ENCODE data around the gene KCNK10. TPM values are rescaled to one million over a fixed set of nuclear protein-coding genes. Genes with fewer than 3 reads are reported as not detected.

Gene KCNK10
- total and polyA plus RNA-seq, 4 experiments from 2014 or later: not detected

DNA sequence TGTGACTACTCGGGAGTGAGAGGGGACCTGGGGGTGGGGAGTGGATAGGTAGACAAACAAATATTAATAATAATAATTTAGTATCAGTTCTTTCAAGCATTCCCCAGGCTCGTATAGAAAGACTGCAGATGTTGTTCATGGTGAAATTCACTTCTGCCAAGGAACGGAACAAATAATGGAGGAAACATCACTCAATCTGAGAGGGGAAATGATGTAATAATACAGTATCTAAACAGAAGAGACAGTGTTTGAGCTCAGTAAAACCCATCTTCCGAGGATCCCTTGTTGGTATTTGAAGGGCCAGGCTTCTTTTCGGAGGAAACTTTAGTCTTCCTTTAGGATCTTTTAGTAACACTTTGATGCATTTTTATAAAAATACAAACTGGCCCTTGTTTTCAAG is 114.2 kb downstream of the KCNK10 start:
- peaks cover 9 to 16% of the 10 kb centered on the region in 2 donors for H3K27me3 Mint-ChIP-seq

DNA sequence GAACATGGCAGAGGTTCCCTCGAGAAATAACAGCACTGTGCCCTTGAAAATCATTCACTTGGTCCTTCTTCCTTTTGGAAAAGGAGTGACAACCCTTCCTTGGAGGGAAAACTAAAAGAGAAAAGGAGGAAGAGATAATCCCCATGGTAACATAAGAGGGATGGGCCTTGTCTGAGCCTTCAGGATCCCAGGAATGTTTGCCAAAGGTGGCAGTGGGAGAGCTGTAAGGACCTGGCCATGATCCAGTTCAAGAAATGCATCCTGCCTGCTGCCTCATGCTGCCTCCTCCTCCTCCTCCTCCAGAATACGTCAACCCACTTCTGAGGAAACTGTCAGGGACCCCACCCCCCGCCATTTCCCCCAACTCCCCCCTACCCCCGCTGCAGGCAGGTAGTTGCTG is 118.8 kb downstream of the KCNK10 start:
- Histone ChIP-seq H3K4me1 (ENCODE audit: insufficient read depth, low read length) (no peaks in the 10 kb centered on the region), H3K4me3 (ENCODE audit: low read length in 2 of 2) (no peak overlapping the region), H3K27me3 (ENCODE audit: insufficient read depth, low read length) (no peaks in the 10 kb centered on the region), H3K9me3 (ENCODE audit: control insufficient read depth in 1 of 2, low read length in 2 of 2) (no peaks in the 10 kb centered on the region), H3K36me3 (ENCODE audit: insufficient read depth, low read length) (no peaks in the 10 kb centered on the region), H3K27ac (ENCODE audit: low read depth, low read length) (no peak overlapping the region)
- intact Hi-C loops (cut with micrococcal nuclease): no loop called here
- Mint-ChIP-seq H3K4me3 (no peak overlapping the region), H3K9me3 (peaks cover 0 to 4% (median 0%) of the 10 kb centered on the region in 8 donors), H3K27me3 (peaks cover 18 to 20% of the 10 kb centered on the region in 2 donors), H3K4me1 (peaks cover 0 to 3% (median 0%) of the 10 kb centered on the region in 4 donors), H3K36me3 (no peaks in the 10 kb centered on the region), H3K27ac (no peak overlapping the region)
- no peak for DNase-seq
- CTCF ChIA-PET (ENCODE audit: partially characterized antibody): interaction anchor here (1.4 kb wide), 1 partner anchor 15 kb away, joined by 10 read pairs; no protein-coding TSS in a partner anchor
- POLR2A ChIA-PET (ENCODE audit: partially characterized antibody): no interaction called here

More for the DNA sequence above, 114.2 kb downstream of the KCNK10 start:
- Histone ChIP-seq H3K27ac (ENCODE audit: low read depth, low read length) (no peak overlapping the region), H3K4me1 (ENCODE audit: insufficient read depth, low read length) (no peaks in the 10 kb centered on the region), H3K4me3 (ENCODE audit: low read length in 2 of 2) (no peak overlapping the region), H3K36me3 (ENCODE audit: insufficient read depth, low read length) (no peaks in the 10 kb centered on the region), H3K27me3 (ENCODE audit: insufficient read depth, low read length) (no peaks in the 10 kb centered on the region), H3K9me3 (ENCODE audit: control insufficient read depth in 1 of 2, low read length in 2 of 2) (no peaks in the 10 kb centered on the region)
- DNase-seq: no peak
- ChIA-PET POLR2A (ENCODE audit: partially characterized antibody) (no interaction called here), CTCF (ENCODE audit: partially characterized antibody) (no interaction called here)
- Mint-ChIP-seq H3K9me3 (peaks cover 0 to 4% (median 0%) of the 10 kb centered on the region in 8 donors), H3K4me1 (no peaks in the 10 kb centered on the region), H3K27ac (no peak overlapping the region), H3K4me3 (no peak overlapping the region), H3K36me3 (no peaks in the 10 kb centered on the region)
- intact Hi-C loops (cut with micrococcal nuclease): no loop called here

DNA sequence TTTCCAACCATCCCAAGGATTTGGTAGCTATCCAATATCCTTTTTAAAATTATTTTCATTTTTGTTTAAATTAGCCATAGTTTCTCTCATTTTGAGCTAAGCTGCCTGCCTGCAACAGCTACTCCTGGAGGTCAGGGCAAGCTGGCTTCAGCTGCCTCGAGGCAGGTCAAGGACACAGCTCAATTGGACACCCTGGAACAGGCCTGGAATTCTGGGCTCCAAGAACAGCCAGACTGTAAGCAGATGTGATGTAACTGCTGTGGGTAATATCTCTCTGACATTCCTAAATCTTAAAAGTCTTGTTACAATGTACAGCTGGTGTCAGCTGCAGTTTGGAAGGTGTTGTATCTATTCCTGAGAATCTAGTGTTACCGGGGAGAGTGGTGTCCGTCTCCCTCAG is 119.8 kb downstream of the KCNK10 start:
- no peak overlapping the region for H3K4me3 Mint-ChIP-seq
- no peak overlapping the region for H3K27ac Mint-ChIP-seq
- Histone ChIP-seq H3K36me3 (ENCODE audit: insufficient read depth, low read length) (no peaks in the 10 kb centered on the region), H3K4me3 (ENCODE audit: low read length in 2 of 2) (no peak overlapping the region), H3K27me3 (ENCODE audit: insufficient read depth, low read length) (no peaks in the 10 kb centered on the region), H3K9me3 (ENCODE audit: control insufficient read depth in 1 of 2, low read length in 2 of 2) (no peaks in the 10 kb centered on the region), H3K27ac (ENCODE audit: low read depth, low read length) (no peak overlapping the region), H3K4me1 (ENCODE audit: insufficient read depth, low read length) (no peaks in the 10 kb centered on the region)
- peaks cover 0 to 3% (median 0%) of the 10 kb centered on the region in 4 donors for H3K4me1 Mint-ChIP-seq
- no peaks in the 10 kb centered on the region for H3K36me3 Mint-ChIP-seq
- CTCF ChIA-PET (ENCODE audit: partially characterized antibody): interaction anchor here (1.4 kb wide), 1 partner anchor 14 kb away, joined by 10 read pairs; no protein-coding TSS in a partner anchor
- peaks cover 0 to 4% (median 0%) of the 10 kb centered on the region in 8 donors for H3K9me3 Mint-ChIP-seq
- DNase-seq: no peak
- H3K27me3 Mint-ChIP-seq: peaks cover 16 to 18% of the 10 kb centered on the region in 2 donors
- intact Hi-C loops (cut with micrococcal nuclease): no loop called here
- POLR2A ChIA-PET (ENCODE audit: partially characterized antibody): no interaction called here

DNA sequence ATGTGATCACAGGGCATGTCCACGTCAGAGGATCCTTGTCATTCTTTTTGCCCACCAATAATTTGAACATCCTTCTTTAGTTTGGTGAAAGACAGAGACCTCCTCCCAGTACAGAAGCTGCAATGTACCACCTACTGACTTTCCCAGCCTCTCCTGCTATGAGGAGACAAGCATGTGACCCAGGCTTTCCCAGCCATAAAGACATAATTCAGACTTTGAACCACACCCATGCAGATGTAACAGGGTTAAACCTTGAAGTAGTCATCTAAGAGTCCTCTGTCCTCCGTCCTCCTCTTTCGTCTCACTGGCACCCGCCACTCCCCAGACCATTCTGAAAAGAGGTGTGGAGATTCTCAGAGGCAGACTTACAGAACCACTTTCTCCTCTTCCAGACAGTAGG is 120.8 kb downstream of the KCNK10 start:
- ChIA-PET POLR2A (ENCODE audit: partially characterized antibody) (no interaction called here), CTCF (ENCODE audit: partially characterized antibody) (no interaction called here)
- peaks cover 0 to 4% (median 0%) of the 10 kb centered on the region in 8 donors for H3K9me3 Mint-ChIP-seq
- intact Hi-C loops (cut with micrococcal nuclease): no loop called here
- no peak for DNase-seq
- Histone ChIP-seq H3K36me3 (ENCODE audit: insufficient read depth, low read length) (no peaks in the 10 kb centered on the region), H3K4me3 (ENCODE audit: low read length in 2 of 2) (no peak overlapping the region), H3K9me3 (ENCODE audit: control insufficient read depth in 1 of 2, low read length in 2 of 2) (no peaks in the 10 kb centered on the region), H3K4me1 (ENCODE audit: insufficient read depth, low read length) (no peaks in the 10 kb centered on the region), H3K27ac (ENCODE audit: low read depth, low read length) (no peak overlapping the region), H3K27me3 (ENCODE audit: insufficient read depth, low read length) (no peaks in the 10 kb centered on the region)
- H3K36me3 Mint-ChIP-seq: no peaks in the 10 kb centered on the region
- H3K27me3 Mint-ChIP-seq: peaks cover 18% of the 10 kb centered on the region in 2 donors
- H3K4me3 Mint-ChIP-seq: no peak overlapping the region
- peaks cover 0 to 3% (median 0%) of the 10 kb centered on the region in 4 donors for H3K4me1 Mint-ChIP-seq
- H3K27ac Mint-ChIP-seq: peak overlapping the region in 1 of 7 donors; percentile 43

DNA sequence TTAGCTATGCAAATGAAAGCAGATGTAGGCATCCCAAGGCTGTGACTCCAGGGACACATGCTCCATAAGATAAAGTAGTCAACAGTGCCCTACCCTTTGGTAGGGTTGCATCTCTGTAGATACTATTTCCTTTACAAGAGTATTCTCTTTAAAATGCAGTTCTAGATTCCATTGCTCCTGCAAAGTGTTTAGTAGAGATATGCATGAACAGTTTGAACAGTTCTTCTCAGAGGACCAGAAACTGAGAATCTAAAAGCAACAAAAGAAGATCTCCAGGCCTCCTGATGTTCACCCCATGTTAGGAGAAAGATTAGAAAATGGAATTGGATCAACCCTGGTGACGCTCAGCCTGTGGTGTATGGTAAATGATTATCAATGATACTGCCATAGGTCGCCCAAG is 121.2 kb downstream of the KCNK10 start:
- Histone ChIP-seq H3K4me1 (ENCODE audit: insufficient read depth, low read length) (no peaks in the 10 kb centered on the region), H3K9me3 (ENCODE audit: control insufficient read depth in 1 of 2, low read length in 2 of 2) (no peaks in the 10 kb centered on the region), H3K27ac (ENCODE audit: low read depth, low read length) (no peak overlapping the region), H3K36me3 (ENCODE audit: insufficient read depth, low read length) (no peaks in the 10 kb centered on the region), H3K4me3 (ENCODE audit: low read length in 2 of 2) (no peak overlapping the region), H3K27me3 (ENCODE audit: insufficient read depth, low read length) (no peaks in the 10 kb centered on the region)
- peaks cover 0 to 4% (median 0%) of the 10 kb centered on the region in 8 donors for H3K9me3 Mint-ChIP-seq
- intact Hi-C loops (cut with micrococcal nuclease): no loop called here
- peaks cover 0 to 3% (median 0%) of the 10 kb centered on the region in 4 donors for H3K4me1 Mint-ChIP-seq
- no peak overlapping the region for H3K27ac Mint-ChIP-seq
- POLR2A ChIA-PET (ENCODE audit: partially characterized antibody): no interaction called here
- no peaks in the 10 kb centered on the region for H3K36me3 Mint-ChIP-seq
- CTCF ChIA-PET (ENCODE audit: partially characterized antibody): interaction anchor here (1.6 kb wide), 1 partner anchor 256 kb away, joined by 4 read pairs; no protein-coding TSS in a partner anchor
- DNase-seq: no peak
- peaks cover 18% of the 10 kb centered on the region in 2 donors for H3K27me3 Mint-ChIP-seq
- no peak overlapping the region for H3K4me3 Mint-ChIP-seq

DNA sequence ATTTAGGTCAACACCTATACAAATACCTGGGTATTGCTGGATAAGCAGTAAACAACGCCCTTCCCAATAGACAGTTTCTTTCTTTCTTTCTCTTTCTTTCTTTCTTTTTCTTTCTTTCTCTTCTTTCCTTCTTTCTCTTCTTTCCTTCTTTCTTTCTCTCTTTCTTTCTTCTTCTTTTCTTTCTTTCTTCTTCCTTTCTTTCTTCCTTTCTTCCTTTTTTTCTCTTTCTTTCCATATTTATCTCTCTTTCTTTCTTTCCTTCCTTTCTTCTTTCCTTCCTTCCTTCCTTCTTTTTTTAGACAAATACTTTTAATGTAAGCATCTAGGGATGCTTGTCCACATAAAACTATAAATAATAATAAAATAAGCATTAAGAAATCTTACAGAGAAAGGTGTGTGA is 123.2 kb downstream of the KCNK10 start:
- no peaks in the 10 kb centered on the region for H3K36me3 Mint-ChIP-seq
- CTCF ChIA-PET (ENCODE audit: partially characterized antibody): interaction anchor here (1.1 kb wide), 1 partner anchor 13 kb away, joined by 3 read pairs; no protein-coding TSS in a partner anchor
- Histone ChIP-seq H3K36me3 (ENCODE audit: insufficient read depth, low read length) (no peaks in the 10 kb centered on the region), H3K27ac (ENCODE audit: low read depth, low read length) (no peak overlapping the region), H3K27me3 (ENCODE audit: insufficient read depth, low read length) (peaks cover 8% of the 10 kb centered on the region), H3K4me1 (ENCODE audit: insufficient read depth, low read length) (no peaks in the 10 kb centered on the region), H3K4me3 (ENCODE audit: low read length in 2 of 2) (no peak overlapping the region), H3K9me3 (ENCODE audit: control insufficient read depth in 1 of 2, low read length in 2 of 2) (no peaks in the 10 kb centered on the region)
- peak overlapping the region in 1 of 7 donors; percentile 49 for H3K27ac Mint-ChIP-seq
- H3K4me1 Mint-ChIP-seq: peaks cover 0 to 3% (median 0%) of the 10 kb centered on the region in 4 donors
- intact Hi-C loops (cut with micrococcal nuclease): no loop called here
- peaks cover 22 to 25% of the 10 kb centered on the region in 2 donors for H3K27me3 Mint-ChIP-seq
- POLR2A ChIA-PET (ENCODE audit: partially characterized antibody): no interaction called here
- no peak for DNase-seq
- H3K4me3 Mint-ChIP-seq: no peak overlapping the region
- H3K9me3 Mint-ChIP-seq: peaks cover 0 to under 1% (median 0%) of the 10 kb centered on the region in 8 donors

DNA sequence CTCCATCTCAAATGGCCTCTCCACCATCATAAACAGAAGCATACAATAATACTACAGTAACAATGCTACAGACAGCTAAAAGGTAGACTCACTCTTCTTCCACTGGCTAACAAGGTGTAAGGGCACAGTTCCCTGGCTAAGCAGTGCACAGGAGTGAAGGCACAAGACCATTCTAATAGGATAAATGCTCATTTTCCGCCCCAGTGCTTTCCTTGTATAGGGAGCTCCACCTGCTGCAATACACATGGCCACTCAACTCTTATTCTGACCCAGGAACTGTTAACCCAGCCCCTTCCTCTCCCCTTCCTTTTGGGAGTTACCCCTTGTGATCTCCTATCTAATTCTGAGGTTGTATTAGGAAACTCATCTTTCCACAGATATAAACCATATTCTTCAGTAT is 124.6 kb downstream of the KCNK10 start:
- H3K4me1 ChIP-seq (ENCODE audit: insufficient read depth, low read length): no peaks in the 10 kb centered on the region
- peaks cover 21 to 28% of the 10 kb centered on the region in 2 donors for H3K27me3 Mint-ChIP-seq
- no peak overlapping the region for H3K4me3 ChIP-seq (ENCODE audit: low read length in 2 of 2)
- H3K4me1 Mint-ChIP-seq: no peaks in the 10 kb centered on the region
- DNase-seq: no peak
- CTCF ChIA-PET (ENCODE audit: partially characterized antibody): interaction anchor here (1.1 to 1.8 kb wide), 2 partner anchors 9 to 10 kb away, joined by 3 to 12 read pairs; no protein-coding TSS in a partner anchor
- no peaks in the 10 kb centered on the region for H3K9me3 Mint-ChIP-seq
- POLR2A ChIA-PET (ENCODE audit: partially characterized antibody): no interaction called here
- intact Hi-C loops (cut with micrococcal nuclease): no loop called here
- H3K9me3 ChIP-seq (ENCODE audit: control insufficient read depth in 1 of 2, low read length in 2 of 2): no peaks in the 10 kb centered on the region
- H3K27me3 ChIP-seq (ENCODE audit: insufficient read depth, low read length): peaks cover 8% of the 10 kb centered on the region
- no peaks in the 10 kb centered on the region for H3K36me3 Mint-ChIP-seq
- H3K4me3 Mint-ChIP-seq: no peak overlapping the region
- H3K27ac ChIP-seq (ENCODE audit: low read depth, low read length): no peak overlapping the region
- H3K27ac Mint-ChIP-seq: no peak overlapping the region
- H3K36me3 ChIP-seq (ENCODE audit: insufficient read depth, low read length): no peaks in the 10 kb centered on the region

Data from CD4-positive, alpha-beta memory T cell (primary cell).